Measurements from ENCODE around the gene UBE4A.

DNA sequence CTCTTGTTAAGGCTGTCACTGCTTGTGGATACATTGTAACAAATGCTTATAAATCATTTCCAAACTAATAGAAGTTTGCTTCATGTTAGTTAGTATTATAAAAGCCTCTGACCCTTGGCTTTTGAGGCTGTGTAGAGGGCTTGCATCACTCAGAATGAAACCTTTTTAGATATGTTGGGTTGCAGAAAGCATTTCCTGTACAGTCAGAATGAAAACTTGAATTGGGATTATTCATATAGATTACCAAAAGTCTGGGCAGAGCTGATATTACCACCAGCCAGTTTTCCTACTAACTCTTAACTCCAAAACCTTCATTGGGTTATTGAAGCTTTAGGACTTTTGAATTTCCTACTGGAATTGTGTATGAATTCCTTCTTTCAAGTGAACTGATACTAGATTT, 88.9 kb downstream of the UBE4A start:
- TF ChIP-seq, protein P1, sequence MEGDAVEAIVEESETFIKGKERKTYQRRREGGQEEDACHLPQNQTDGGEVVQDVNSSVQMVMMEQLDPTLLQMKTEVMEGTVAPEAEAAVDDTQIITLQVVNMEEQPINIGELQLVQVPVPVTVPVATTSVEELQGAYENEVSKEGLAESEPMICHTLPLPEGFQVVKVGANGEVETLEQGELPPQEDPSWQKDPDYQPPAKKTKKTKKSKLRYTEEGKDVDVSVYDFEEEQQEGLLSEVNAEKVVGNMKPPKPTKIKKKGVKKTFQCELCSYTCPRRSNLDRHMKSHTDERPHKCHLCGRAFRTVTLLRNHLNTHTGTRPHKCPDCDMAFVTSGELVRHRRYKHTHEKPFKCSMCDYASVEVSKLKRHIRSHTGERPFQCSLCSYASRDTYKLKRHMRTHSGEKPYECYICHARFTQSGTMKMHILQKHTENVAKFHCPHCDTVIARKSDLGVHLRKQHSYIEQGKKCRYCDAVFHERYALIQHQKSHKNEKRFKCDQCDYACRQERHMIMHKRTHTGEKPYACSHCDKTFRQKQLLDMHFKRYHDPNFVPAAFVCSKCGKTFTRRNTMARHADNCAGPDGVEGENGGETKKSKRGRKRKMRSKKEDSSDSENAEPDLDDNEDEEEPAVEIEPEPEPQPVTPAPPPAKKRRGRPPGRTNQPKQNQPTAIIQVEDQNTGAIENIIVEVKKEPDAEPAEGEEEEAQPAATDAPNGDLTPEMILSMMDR (IDR thresholded peaks at IDR 0.05) = no peak
- no peak for TF ChIP-seq POLR2AphosphoS5 (IDR thresholded peaks at IDR 0.05; ENCODE audit: low read depth, low read length)
- TF ChIP-seq, protein P2, sequence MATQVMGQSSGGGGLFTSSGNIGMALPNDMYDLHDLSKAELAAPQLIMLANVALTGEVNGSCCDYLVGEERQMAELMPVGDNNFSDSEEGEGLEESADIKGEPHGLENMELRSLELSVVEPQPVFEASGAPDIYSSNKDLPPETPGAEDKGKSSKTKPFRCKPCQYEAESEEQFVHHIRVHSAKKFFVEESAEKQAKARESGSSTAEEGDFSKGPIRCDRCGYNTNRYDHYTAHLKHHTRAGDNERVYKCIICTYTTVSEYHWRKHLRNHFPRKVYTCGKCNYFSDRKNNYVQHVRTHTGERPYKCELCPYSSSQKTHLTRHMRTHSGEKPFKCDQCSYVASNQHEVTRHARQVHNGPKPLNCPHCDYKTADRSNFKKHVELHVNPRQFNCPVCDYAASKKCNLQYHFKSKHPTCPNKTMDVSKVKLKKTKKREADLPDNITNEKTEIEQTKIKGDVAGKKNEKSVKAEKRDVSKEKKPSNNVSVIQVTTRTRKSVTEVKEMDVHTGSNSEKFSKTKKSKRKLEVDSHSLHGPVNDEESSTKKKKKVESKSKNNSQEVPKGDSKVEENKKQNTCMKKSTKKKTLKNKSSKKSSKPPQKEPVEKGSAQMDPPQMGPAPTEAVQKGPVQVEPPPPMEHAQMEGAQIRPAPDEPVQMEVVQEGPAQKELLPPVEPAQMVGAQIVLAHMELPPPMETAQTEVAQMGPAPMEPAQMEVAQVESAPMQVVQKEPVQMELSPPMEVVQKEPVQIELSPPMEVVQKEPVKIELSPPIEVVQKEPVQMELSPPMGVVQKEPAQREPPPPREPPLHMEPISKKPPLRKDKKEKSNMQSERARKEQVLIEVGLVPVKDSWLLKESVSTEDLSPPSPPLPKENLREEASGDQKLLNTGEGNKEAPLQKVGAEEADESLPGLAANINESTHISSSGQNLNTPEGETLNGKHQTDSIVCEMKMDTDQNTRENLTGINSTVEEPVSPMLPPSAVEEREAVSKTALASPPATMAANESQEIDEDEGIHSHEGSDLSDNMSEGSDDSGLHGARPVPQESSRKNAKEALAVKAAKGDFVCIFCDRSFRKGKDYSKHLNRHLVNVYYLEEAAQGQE (IDR thresholded peaks at IDR 0.05; ENCODE audit: insufficient read depth in 1 of 2, low read depth in 2 of 2, low read length in 1 of 2) = no peak

Measured in Panc1 (cell line).